GM13976 (cell line): Measurements from ENCODE around the gene SNCAIP.
A peak's percentile ranks its signal among the peaks of the same experiment; 100 is the strongest.

Experiments
- DNase-seq: peaks from one replicate; pipeline ENCODE4 v3.0.0; 2012; ENCODE audit warnings: low spot score
- in situ Hi-C: fragments of 300-500 bp; cut with MboI; formaldehyde crosslinking; loops from one replicate; pipeline ENCODE4 v1.12.0; 2022; ENCODE audit warnings: low sequenced_read_pairs, mixed read lengths, inconsistent platforms; ENCODE audit not compliant: unreplicated experiment
- TF ChIP-seq, protein P1 (sequence below): IDR thresholded peaks from 2 replicates; pipeline ENCODE4 v1.5.1; 2012; ENCODE audit warnings: borderline replicate concordance, mild to moderate bottlenecking; ENCODE audit not compliant: insufficient read depth; ENCODE audit errors: extremely low read depth, missing control alignments, control extremely low read depth

The SNCAIP gene

DNA sequence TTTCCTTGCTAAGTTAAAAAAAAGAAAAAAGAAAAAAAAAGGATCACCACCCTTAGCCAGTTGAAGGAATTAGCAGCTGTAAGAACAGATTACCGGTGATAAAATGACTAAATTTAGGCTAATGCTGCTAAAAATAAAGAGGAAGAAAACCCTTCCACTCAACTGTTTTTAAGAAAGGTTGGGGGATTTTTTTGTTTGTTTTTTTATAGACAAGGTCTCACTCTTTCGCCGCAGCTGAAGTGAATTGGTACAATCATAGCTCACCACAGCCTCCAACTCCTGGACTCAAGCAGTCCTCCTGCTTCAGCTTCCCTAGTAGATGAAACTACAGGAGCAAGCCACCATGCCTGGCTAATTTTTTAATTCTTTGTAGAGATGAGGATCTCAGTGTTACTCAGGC is 101.7 kb downstream of the SNCAIP start:
- TF ChIP-seq, protein P1, sequence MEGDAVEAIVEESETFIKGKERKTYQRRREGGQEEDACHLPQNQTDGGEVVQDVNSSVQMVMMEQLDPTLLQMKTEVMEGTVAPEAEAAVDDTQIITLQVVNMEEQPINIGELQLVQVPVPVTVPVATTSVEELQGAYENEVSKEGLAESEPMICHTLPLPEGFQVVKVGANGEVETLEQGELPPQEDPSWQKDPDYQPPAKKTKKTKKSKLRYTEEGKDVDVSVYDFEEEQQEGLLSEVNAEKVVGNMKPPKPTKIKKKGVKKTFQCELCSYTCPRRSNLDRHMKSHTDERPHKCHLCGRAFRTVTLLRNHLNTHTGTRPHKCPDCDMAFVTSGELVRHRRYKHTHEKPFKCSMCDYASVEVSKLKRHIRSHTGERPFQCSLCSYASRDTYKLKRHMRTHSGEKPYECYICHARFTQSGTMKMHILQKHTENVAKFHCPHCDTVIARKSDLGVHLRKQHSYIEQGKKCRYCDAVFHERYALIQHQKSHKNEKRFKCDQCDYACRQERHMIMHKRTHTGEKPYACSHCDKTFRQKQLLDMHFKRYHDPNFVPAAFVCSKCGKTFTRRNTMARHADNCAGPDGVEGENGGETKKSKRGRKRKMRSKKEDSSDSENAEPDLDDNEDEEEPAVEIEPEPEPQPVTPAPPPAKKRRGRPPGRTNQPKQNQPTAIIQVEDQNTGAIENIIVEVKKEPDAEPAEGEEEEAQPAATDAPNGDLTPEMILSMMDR = no peak
- no peak for DNase-seq
- in situ Hi-C loops = loop anchor here (10.0 to 25.0 kb wide), 2 partner anchors 219 to 451 kb away; partner anchors contain the start of gene SRFBP1

DNA sequence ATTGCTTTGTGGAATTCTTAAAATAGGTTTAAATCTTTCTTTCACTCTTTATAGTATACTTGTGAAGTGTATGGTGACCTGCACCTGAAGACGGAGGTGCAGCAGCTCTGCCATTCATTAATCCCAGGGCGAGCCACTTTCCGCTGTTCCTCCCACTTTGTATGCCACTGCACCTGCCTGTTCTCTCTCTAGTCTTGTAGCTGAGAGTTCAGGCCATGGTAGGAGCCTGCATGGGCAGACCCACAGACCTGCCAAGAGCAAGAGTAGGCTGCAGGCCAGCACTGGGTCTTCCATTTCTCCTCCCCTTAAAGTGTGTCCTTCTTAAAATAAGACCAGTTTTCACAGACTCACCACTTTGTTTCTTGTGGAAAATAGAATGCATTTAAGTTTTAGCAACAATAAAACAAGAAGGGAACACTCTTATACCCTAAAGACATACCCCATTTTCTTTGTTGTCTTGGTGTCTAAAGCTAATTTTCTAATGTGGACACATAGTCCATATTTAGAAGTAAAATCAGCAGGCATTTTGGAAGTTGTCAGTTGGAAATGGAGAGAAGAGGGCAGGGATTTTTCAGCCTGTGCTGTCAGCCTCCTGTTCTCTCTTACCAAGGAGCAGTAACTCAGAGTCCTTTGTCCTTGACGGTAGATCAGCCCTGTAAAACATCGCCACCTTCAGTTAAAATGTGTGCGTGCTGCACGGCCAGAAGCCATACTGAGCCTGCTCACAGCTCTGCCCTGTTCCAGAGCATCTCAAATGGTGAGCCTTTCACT is 103.2 kb downstream of the SNCAIP start:
- DNase-seq = peak; percentile 25
- TF ChIP-seq, protein P1 = peak; percentile 78
- in situ Hi-C loops = loop anchor here (10.0 to 25.0 kb wide), 2 partner anchors 220 to 453 kb away; partner anchors contain the start of gene SRFBP1

DNA sequence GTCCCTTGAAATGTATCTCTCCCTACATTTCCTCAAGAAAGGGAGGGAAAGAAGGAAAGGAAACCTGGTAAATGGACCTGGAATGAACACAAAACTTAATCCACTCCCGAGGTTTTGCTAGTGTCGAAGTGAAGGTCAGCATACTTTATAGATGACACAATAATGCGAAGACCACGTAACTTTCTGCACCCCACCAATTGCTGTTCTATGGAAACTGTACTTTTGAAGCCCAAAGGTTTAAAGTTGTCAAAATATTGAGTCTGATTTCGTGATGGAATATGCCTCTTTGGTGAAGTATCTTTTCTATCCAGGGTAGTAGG is 103.7 kb downstream of the SNCAIP start:
- in situ Hi-C loops = loop anchor here (10.0 to 25.0 kb wide), 2 partner anchors 221 to 453 kb away; partner anchors contain the start of gene SRFBP1
- TF ChIP-seq, protein P1 = no peak

DNA sequence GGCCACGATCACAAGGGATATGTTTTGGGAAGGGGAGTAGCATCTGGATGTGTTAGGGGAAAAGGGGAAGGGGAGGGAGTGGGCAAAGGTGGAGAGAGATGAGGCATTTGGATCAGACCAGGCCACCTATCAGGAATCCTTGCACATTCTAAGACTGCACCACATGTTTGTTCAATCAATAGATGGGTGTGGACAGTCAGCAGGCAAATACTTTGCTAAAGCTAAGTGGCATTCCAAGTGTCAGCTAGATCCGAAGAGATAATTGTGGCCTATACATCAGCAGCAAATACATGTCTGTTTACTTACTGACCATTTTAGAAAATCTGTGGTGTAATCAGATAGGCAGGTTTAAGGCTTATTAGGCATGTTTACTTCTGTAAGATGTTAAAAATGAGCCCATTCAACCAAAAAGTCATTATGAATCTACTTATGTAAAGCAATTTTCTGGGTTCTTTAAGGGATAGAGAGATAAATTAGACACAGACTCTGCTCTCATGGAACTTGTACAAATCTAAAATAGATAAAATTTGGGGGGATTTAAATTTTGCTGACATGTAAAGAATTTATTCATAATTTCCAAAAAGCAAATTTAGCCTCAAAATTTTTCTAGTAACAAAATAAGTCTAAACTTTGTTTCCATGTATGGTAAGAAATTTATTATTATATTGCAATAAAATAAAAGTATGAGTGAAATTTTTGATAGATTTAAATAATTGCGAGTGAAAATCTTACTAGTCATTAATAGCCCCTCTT is 107.3 kb downstream of the SNCAIP start:
- in situ Hi-C loops = loop anchor here (10.0 to 25.0 kb wide), 2 partner anchors 225 to 457 kb away; partner anchors contain the start of gene SRFBP1
- TF ChIP-seq, protein P1 = no peak
- no peak for DNase-seq

More for the DNA sequence above, 103.7 kb downstream of the SNCAIP start:
- no peak for DNase-seq

DNA sequence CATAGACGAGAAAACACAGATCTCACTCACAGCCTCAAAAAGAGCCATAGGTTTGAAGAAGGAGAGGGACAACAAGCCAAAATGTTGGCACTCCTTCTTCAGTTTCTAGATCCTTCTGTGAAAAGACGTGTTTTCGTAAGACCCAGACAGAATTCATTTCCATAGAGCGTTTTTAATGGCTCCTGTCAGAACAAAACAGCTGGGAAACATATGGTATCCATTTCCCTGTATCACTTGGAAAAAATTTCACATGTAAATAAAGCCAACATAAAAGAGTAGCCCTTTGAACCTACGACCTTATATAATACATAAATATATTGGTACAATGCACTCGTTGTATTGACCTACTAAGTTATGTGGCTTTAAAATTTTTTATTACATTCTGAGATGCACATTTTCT is 108.1 kb downstream of the SNCAIP start:
- TF ChIP-seq, protein P1 = no peak
- DNase-seq = no peak

DNA sequence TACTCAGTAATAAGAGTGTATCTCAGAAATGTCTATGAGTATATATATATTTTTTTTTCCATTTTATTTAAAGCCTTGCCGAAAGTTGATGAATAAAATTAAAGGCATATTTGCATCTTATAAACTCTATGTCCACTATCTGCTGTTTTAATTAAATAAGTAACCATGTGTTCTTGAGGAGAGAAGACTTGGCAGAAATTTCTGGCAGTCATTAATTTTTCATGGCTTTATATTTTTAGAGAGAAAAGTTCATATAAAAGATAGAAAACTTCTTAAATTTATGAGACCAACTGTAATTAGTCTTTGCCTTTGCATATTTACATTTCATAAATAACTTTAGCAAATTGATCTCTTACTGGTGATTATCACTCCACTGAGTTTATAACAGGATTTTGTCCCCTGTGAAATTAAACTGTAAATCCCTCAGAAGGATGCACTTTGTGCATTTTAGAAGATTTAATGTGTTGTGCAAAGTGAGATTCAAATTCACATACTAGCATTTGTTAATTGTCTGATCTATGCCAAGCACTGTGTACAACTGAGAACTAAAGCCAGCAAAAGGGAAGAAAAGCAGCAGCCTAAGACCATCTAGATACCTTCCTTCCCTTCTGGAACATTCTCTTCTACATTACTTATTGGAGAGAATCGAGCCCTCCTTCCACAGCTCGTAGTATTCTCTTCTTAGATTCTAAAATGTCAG is 108.7 kb downstream of the SNCAIP start:
- TF ChIP-seq, protein P1 = no peak
- in situ Hi-C loops = loop anchor here (25.0 kb wide), 1 partner anchor 458 kb away; the partner anchor contains the start of gene SRFBP1
- DNase-seq = no peak

More for the DNA sequence above, 108.1 kb downstream of the SNCAIP start:
- in situ Hi-C loops = loop anchor here (25.0 kb wide), 1 partner anchor 458 kb away; the partner anchor contains the start of gene SRFBP1
